Measurements from ENCODE around the gene LRBA. TPM values are rescaled to one million over a fixed set of nuclear protein-coding genes. Genes with fewer than 3 reads are reported as not detected.

The LRBA gene
- total RNA-seq, 4 donors from 2014 or later: 8.5 to 18.0 (median 11.9) TPM

- ATAC-seq: no peak
- H3K36me3 ChIP-seq: no peaks in the 10 kb centered on the region
- no peak overlapping the region for H3K27ac ChIP-seq
- H3K9me3 ChIP-seq: no peaks in the 10 kb centered on the region
- H3K27me3 ChIP-seq: no peaks in the 10 kb centered on the region
- H3K4me3 ChIP-seq: no peak overlapping the region
- in situ Hi-C loops (cut with MboI; ENCODE audit: low sequenced_read_pairs in 4 of 4): no loop called here
- no peak for DNase-seq
- H3K4me1 ChIP-seq: no peaks in the 10 kb centered on the region
- TF ChIP-seq CTCF (IDR thresholded peaks at IDR 0.05 in 4 of 5, conservative IDR thresholded peaks at IDR 0.05 in 1 of 5) (no peak), POLR2A (IDR thresholded peaks at IDR 0.05) (no peak)
- intact Hi-C loops (cut with DNase I; ENCODE audit: low total_unique reads): no loop called here
Observed at GRCh38 chr4:150315691-150316090, 699.4 kb downstream of the LRBA start.

GRCh38 chr4:150315175-150315574, 699.9 kb downstream of the LRBA start:
- intact Hi-C loops (cut with DNase I; ENCODE audit: low total_unique reads) (no loop called here), in situ Hi-C loops (cut with MboI; ENCODE audit: low sequenced_read_pairs in 4 of 4) (no loop called here)
- H3K27me3 ChIP-seq: no peaks in the 10 kb centered on the region
- no peak for ATAC-seq
- no peaks in the 10 kb centered on the region for H3K36me3 ChIP-seq
- TF ChIP-seq POLR2A (IDR thresholded peaks at IDR 0.05) (no peak), CTCF (IDR thresholded peaks at IDR 0.05 in 4 of 5, conservative IDR thresholded peaks at IDR 0.05 in 1 of 5) (no peak)
- H3K9me3 ChIP-seq: no peaks in the 10 kb centered on the region
- DNase-seq: no peak
- H3K4me3 ChIP-seq: no peak overlapping the region
- no peak overlapping the region for H3K27ac ChIP-seq
- no peaks in the 10 kb centered on the region for H3K4me1 ChIP-seq

- intact Hi-C loops (cut with DNase I; ENCODE audit: low total_unique reads): no loop called here
- Histone ChIP-seq H3K4me3 (no peak overlapping the region), H3K9me3 (no peaks in the 10 kb centered on the region), H3K4me1 (no peaks in the 10 kb centered on the region), H3K27me3 (no peaks in the 10 kb centered on the region), H3K27ac (no peak overlapping the region), H3K36me3 (no peaks in the 10 kb centered on the region)
- ATAC-seq (no peak), DNase-seq (no peak)
- in situ Hi-C loops (cut with MboI; ENCODE audit: low sequenced_read_pairs in 4 of 4): no loop called here
- TF ChIP-seq POLR2A (IDR thresholded peaks at IDR 0.05): no peak
- no peak for TF ChIP-seq CTCF (IDR thresholded peaks at IDR 0.05 in 4 of 5, conservative IDR thresholded peaks at IDR 0.05 in 1 of 5)
Observed at GRCh38 chr4:150314031-150314430, 701.1 kb downstream of the LRBA start.

GRCh38 chr4:150310159-150310895, 704.8 kb downstream of the LRBA start:
- TF ChIP-seq CTCF (IDR thresholded peaks at IDR 0.05 in 4 of 5, conservative IDR thresholded peaks at IDR 0.05 in 1 of 5): no peak
- no peak for TF ChIP-seq POLR2A (IDR thresholded peaks at IDR 0.05)
- Histone ChIP-seq H3K27ac (no peak overlapping the region), H3K4me1 (no peaks in the 10 kb centered on the region), H3K27me3 (no peaks in the 10 kb centered on the region), H3K4me3 (no peak overlapping the region), H3K36me3 (no peaks in the 10 kb centered on the region), H3K9me3 (no peaks in the 10 kb centered on the region)
- DNase-seq: no peak
- in situ Hi-C loops (cut with MboI; ENCODE audit: low sequenced_read_pairs in 4 of 4) (no loop called here), intact Hi-C loops (cut with DNase I; ENCODE audit: low total_unique reads) (no loop called here)
- ATAC-seq: no peak

Data from gastrocnemius medialis (tissue), 4 donors.